ENCODE data around the gene RPS6KA4. TPM values are rescaled to one million over a fixed set of nuclear protein-coding genes. Genes with fewer than 3 reads are reported as not detected.

RPS6KA4 gene
- total RNA-seq, 1 donor from 2014 or later, result 13.6 TPM

- Histone ChIP-seq H3K4me1 (ENCODE audit: control insufficient read depth in 3 of 3, insufficient read depth in 3 of 3, low read length in 3 of 3) (peaks cover 27 to 31% (median 28%) of the 10 kb centered on the region in 3 donors), H3K9me3 (ENCODE audit: control insufficient read depth in 3 of 3, low read length in 3 of 3) (no peaks in the 10 kb centered on the region), H3K27me3 (ENCODE audit: control insufficient read depth in 3 of 3, insufficient read depth in 3 of 3, low read length in 3 of 3) (peaks cover 0 to 15% (median 5%) of the 10 kb centered on the region in 3 donors), H3K27ac (ENCODE audit: low read depth, low read length) (no peak overlapping the region), H3K4me3 (ENCODE audit: low read length in 3 of 3) (no peak overlapping the region), H3K9ac (ENCODE audit: low read depth in 1 of 3, low read length in 3 of 3) (peak overlapping the region in 1 of 3 donors; percentile 25), H3K36me3 (ENCODE audit: control insufficient read depth in 3 of 3, insufficient read depth in 3 of 3, low read length in 3 of 3) (peaks cover under 1 to 12% (median 8%) of the 10 kb centered on the region in 3 donors)
Observed at GRCh38 chr11:64356498-64357411, 2.2 kb upstream of the RPS6KA4 start.

GRCh38 chr11:64357446-64357845 is 1.5 kb upstream of the RPS6KA4 start:
- H3K9ac ChIP-seq (ENCODE audit: low read depth in 1 of 3, low read length in 3 of 3), result peak overlapping the region in 1 of 3 donors; percentile 25
- no peak overlapping the region for H3K27ac ChIP-seq (ENCODE audit: low read depth, low read length)
- H3K4me3 ChIP-seq (ENCODE audit: low read length in 3 of 3), result no peak overlapping the region
- peaks cover 7 to 19% (median 15%) of the 10 kb centered on the region in 3 donors for H3K36me3 ChIP-seq (ENCODE audit: control insufficient read depth in 3 of 3, insufficient read depth in 3 of 3, low read length in 3 of 3)
- no peaks in the 10 kb centered on the region for H3K9me3 ChIP-seq (ENCODE audit: control insufficient read depth in 3 of 3, low read length in 3 of 3)
- peaks cover 27 to 31% (median 28%) of the 10 kb centered on the region in 3 donors for H3K4me1 ChIP-seq (ENCODE audit: control insufficient read depth in 3 of 3, insufficient read depth in 3 of 3, low read length in 3 of 3)
- peaks cover 0 to 9% (median 5%) of the 10 kb centered on the region in 3 donors for H3K27me3 ChIP-seq (ENCODE audit: control insufficient read depth in 3 of 3, insufficient read depth in 3 of 3, low read length in 3 of 3)

DNA sequence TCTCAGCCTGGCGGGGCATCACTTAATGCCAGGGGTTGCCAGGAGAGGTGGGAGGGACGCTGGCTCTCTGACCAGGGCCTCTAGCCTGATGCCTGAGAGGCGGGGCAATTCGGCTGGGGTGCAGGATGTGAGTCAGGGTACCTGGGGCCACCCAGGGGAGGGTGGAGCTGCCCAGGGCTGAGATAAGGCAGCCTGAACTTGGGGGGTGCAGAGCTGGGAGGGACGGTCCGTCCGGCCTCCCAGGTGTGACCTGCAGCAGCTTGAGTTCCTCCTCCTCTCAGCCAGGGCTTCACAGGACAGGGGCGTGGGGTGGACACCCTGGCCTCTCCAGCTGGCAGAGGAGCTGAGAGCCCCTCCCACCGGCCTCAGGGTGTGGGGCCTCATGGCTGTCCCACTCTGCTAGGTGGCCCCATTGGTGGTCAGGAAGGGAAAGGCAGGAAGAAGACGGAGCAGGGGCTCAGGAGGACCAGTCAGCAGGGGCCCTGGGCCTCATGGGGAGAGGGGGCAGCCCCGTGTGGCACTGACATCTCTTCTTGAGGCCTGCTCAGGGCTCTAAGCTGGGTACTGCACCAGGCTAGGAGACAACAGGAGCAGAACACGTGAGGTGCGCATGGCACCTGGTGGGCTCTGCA is 942 bp upstream of the RPS6KA4 start:
- Histone ChIP-seq H3K27me3 (ENCODE audit: control insufficient read depth in 3 of 3, insufficient read depth in 3 of 3, low read length in 3 of 3) (peaks cover 0 to 5% (median 4%) of the 10 kb centered on the region in 3 donors), H3K9me3 (ENCODE audit: control insufficient read depth in 3 of 3, low read length in 3 of 3) (no peaks in the 10 kb centered on the region), H3K27ac (ENCODE audit: low read depth, low read length) (peak overlapping the region; percentile 86), H3K4me1 (ENCODE audit: control insufficient read depth in 3 of 3, insufficient read depth in 3 of 3, low read length in 3 of 3) (peaks cover 27 to 31% (median 28%) of the 10 kb centered on the region in 3 donors), H3K9ac (ENCODE audit: low read depth in 1 of 3, low read length in 3 of 3) (peak overlapping the region; percentile 84 to 94 (median 90)), H3K4me3 (ENCODE audit: low read length in 3 of 3) (peak overlapping the region; percentile 76 to 96 (median 95)), H3K36me3 (ENCODE audit: control insufficient read depth in 3 of 3, insufficient read depth in 3 of 3, low read length in 3 of 3) (peaks cover 11 to 21% (median 20%) of the 10 kb centered on the region in 3 donors)

DNA sequence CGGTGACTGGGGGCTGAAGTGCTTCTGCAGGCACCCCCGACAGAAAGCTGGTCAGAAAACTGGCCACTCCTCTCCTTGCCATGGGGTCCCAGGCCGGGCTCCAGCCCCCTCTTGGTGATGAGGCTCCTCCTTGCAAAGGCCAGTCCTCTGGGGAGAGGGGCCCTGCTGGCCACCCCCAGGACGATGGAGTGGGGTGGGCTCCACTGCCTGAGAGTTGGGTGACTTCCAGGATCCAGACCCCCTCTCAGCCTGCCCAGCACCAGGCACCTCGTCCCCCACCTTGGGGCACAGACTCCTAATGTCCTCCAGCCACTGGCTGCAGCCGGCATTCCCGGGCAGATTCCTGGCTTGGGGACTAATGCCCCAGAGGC is 441 bp upstream of the RPS6KA4 start:
- peaks cover 16 to 23% (median 23%) of the 10 kb centered on the region in 3 donors for H3K36me3 ChIP-seq (ENCODE audit: control insufficient read depth in 3 of 3, insufficient read depth in 3 of 3, low read length in 3 of 3)
- peak overlapping the region; percentile 84 to 94 (median 90) for H3K9ac ChIP-seq (ENCODE audit: low read depth in 1 of 3, low read length in 3 of 3)
- peak overlapping the region; percentile 86 for H3K27ac ChIP-seq (ENCODE audit: low read depth, low read length)
- peaks cover 27 to 31% (median 28%) of the 10 kb centered on the region in 3 donors for H3K4me1 ChIP-seq (ENCODE audit: control insufficient read depth in 3 of 3, insufficient read depth in 3 of 3, low read length in 3 of 3)
- peak overlapping the region; percentile 76 to 96 (median 95) for H3K4me3 ChIP-seq (ENCODE audit: low read length in 3 of 3)
- no peaks in the 10 kb centered on the region for H3K9me3 ChIP-seq (ENCODE audit: control insufficient read depth in 3 of 3, low read length in 3 of 3)
- peaks cover 0 to 4% (median 2%) of the 10 kb centered on the region in 3 donors for H3K27me3 ChIP-seq (ENCODE audit: control insufficient read depth in 3 of 3, insufficient read depth in 3 of 3, low read length in 3 of 3)

DNA sequence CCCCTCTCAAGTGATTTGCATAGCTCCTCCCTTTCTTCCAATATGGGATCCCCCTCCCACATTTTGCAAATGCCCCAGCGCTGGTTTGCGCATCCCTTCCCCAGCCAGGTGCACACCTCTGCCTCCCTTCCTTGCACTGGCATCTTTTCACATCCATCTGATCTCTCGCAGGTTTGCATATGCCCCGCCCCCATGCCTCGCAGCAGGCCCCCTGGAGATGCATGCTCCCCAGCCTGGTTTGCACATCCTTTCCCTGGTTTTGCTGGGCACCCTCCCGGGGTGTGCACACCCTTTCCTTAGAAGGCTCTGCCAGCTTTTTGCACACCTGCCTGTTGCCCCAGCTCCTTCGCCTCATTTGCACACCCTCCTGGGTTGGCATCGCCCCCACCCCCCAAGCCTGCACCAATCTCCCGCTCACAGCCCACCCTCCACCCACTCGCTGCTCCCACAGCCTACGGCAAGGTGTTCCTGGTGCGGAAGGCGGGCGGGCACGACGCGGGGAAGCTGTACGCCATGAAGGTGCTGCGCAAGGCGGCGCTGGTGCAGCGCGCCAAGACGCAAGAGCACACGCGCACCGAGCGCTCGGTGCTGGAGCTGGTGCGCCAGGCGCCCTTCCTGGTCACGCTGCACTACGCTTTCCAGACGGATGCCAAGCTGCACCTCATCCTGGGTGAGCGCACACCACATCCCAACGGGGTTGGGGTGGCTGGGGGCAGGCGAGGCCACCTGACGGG is 917 bp downstream of the RPS6KA4 start:
- Histone ChIP-seq H3K4me1 (ENCODE audit: control insufficient read depth in 3 of 3, insufficient read depth in 3 of 3, low read length in 3 of 3) (peaks cover 27 to 31% (median 27%) of the 10 kb centered on the region in 3 donors), H3K9ac (ENCODE audit: low read depth in 1 of 3, low read length in 3 of 3) (peak overlapping the region; percentile 84 to 94 (median 89)), H3K36me3 (ENCODE audit: control insufficient read depth in 3 of 3, insufficient read depth in 3 of 3, low read length in 3 of 3) (peaks cover 23 to 26% (median 23%) of the 10 kb centered on the region in 3 donors), H3K9me3 (ENCODE audit: control insufficient read depth in 3 of 3, low read length in 3 of 3) (no peaks in the 10 kb centered on the region), H3K4me3 (ENCODE audit: low read length in 3 of 3) (peak overlapping the region; percentile 78 to 96 (median 95)), H3K27me3 (ENCODE audit: control insufficient read depth in 3 of 3, insufficient read depth in 3 of 3, low read length in 3 of 3) (no peaks in the 10 kb centered on the region), H3K27ac (ENCODE audit: low read depth, low read length) (no peak overlapping the region)

GRCh38 chr11:64360448-64360921 is 1.5 kb downstream of the RPS6KA4 start:
- Histone ChIP-seq H3K36me3 (ENCODE audit: control insufficient read depth in 3 of 3, insufficient read depth in 3 of 3, low read length in 3 of 3) (peaks cover 28 to 32% (median 29%) of the 10 kb centered on the region in 3 donors), H3K9ac (ENCODE audit: low read depth in 1 of 3, low read length in 3 of 3) (no peak overlapping the region), H3K27ac (ENCODE audit: low read depth, low read length) (no peak overlapping the region), H3K9me3 (ENCODE audit: control insufficient read depth in 3 of 3, low read length in 3 of 3) (no peaks in the 10 kb centered on the region), H3K4me3 (ENCODE audit: low read length in 3 of 3) (no peak overlapping the region), H3K4me1 (ENCODE audit: control insufficient read depth in 3 of 3, insufficient read depth in 3 of 3, low read length in 3 of 3) (peaks cover 21 to 25% (median 21%) of the 10 kb centered on the region in 3 donors), H3K27me3 (ENCODE audit: control insufficient read depth in 3 of 3, insufficient read depth in 3 of 3, low read length in 3 of 3) (no peaks in the 10 kb centered on the region)

GRCh38 chr11:64361659-64362058 is 2.7 kb downstream of the RPS6KA4 start:
- no peak overlapping the region for H3K27ac ChIP-seq (ENCODE audit: low read depth, low read length)
- no peaks in the 10 kb centered on the region for H3K27me3 ChIP-seq (ENCODE audit: control insufficient read depth in 3 of 3, insufficient read depth in 3 of 3, low read length in 3 of 3)
- no peak overlapping the region for H3K9ac ChIP-seq (ENCODE audit: low read depth in 1 of 3, low read length in 3 of 3)
- H3K4me1 ChIP-seq (ENCODE audit: control insufficient read depth in 3 of 3, insufficient read depth in 3 of 3, low read length in 3 of 3), result peaks cover 19 to 23% (median 20%) of the 10 kb centered on the region in 3 donors
- peaks cover 36 to 37% (median 36%) of the 10 kb centered on the region in 3 donors for H3K36me3 ChIP-seq (ENCODE audit: control insufficient read depth in 3 of 3, insufficient read depth in 3 of 3, low read length in 3 of 3)
- H3K9me3 ChIP-seq (ENCODE audit: control insufficient read depth in 3 of 3, low read length in 3 of 3), result no peaks in the 10 kb centered on the region
- H3K4me3 ChIP-seq (ENCODE audit: low read length in 3 of 3), result no peak overlapping the region

GRCh38 chr11:64362339-64362738 is 3.4 kb downstream of the RPS6KA4 start:
- Histone ChIP-seq H3K4me3 (ENCODE audit: low read length in 3 of 3) (no peak overlapping the region), H3K27ac (ENCODE audit: low read depth, low read length) (no peak overlapping the region), H3K36me3 (ENCODE audit: control insufficient read depth in 3 of 3, insufficient read depth in 3 of 3, low read length in 3 of 3) (peaks cover 37 to 39% (median 37%) of the 10 kb centered on the region in 3 donors), H3K27me3 (ENCODE audit: control insufficient read depth in 3 of 3, insufficient read depth in 3 of 3, low read length in 3 of 3) (no peaks in the 10 kb centered on the region), H3K9me3 (ENCODE audit: control insufficient read depth in 3 of 3, low read length in 3 of 3) (no peaks in the 10 kb centered on the region), H3K9ac (ENCODE audit: low read depth in 1 of 3, low read length in 3 of 3) (no peak overlapping the region), H3K4me1 (ENCODE audit: control insufficient read depth in 3 of 3, insufficient read depth in 3 of 3, low read length in 3 of 3) (peaks cover 19 to 23% (median 20%) of the 10 kb centered on the region in 3 donors)

GRCh38 chr11:64364435-64364834 is 5.5 kb downstream of the RPS6KA4 start:
- peaks cover 7 to 8% (median 7%) of the 10 kb centered on the region in 3 donors for H3K4me1 ChIP-seq (ENCODE audit: control insufficient read depth in 3 of 3, insufficient read depth in 3 of 3, low read length in 3 of 3)
- H3K36me3 ChIP-seq (ENCODE audit: control insufficient read depth in 3 of 3, insufficient read depth in 3 of 3, low read length in 3 of 3), result peaks cover 40 to 47% (median 40%) of the 10 kb centered on the region in 3 donors
- H3K27me3 ChIP-seq (ENCODE audit: control insufficient read depth in 3 of 3, insufficient read depth in 3 of 3, low read length in 3 of 3), result no peaks in the 10 kb centered on the region
- no peak overlapping the region for H3K27ac ChIP-seq (ENCODE audit: low read depth, low read length)
- no peaks in the 10 kb centered on the region for H3K9me3 ChIP-seq (ENCODE audit: control insufficient read depth in 3 of 3, low read length in 3 of 3)
- no peak overlapping the region for H3K4me3 ChIP-seq (ENCODE audit: low read length in 3 of 3)
- no peak overlapping the region for H3K9ac ChIP-seq (ENCODE audit: low read depth in 1 of 3, low read length in 3 of 3)

Measured in skeletal muscle tissue (tissue), 4 donors.